MM.1S (cell line): Measurements from ENCODE around the gene NEK6.

ENCODE experiments used
- DNase-seq: peaks from one replicate; pipeline ENCODE4 v3.0.0-alpha.2; 2015
- H2AFZ ChIP-seq: fragments of 300-600 bp; sonication (generic); 2 replicates; pipeline ENCODE4 v1.6.0; 2016; ENCODE audit warnings: antibody characterized with exemption, low read length
- H3F3A ChIP-seq: fragments of 300-600 bp; sonication (generic); 2 replicates; pipeline ENCODE4 v1.6.1; 2016; ENCODE audit warnings: mild to moderate bottlenecking, antibody characterized with exemption, low read length, moderate library complexity, mixed read lengths; ENCODE audit not compliant: insufficient read depth
- H3K27ac ChIP-seq: fragments of 300-600 bp; sonication (generic); 2 replicates; pipeline ENCODE4 v1.5.1; 2016; ENCODE audit warnings: mild to moderate bottlenecking, low read length
- H3K27me3 ChIP-seq: fragments of 300-600 bp; sonication (generic); replicated peaks from 2 replicates; pipeline ENCODE4 v1.6.0; 2016; ENCODE audit warnings: low read length; ENCODE audit not compliant: insufficient read depth
- H3K36me3 ChIP-seq: fragments of 300-600 bp; sonication (generic); replicated peaks from 2 replicates; pipeline ENCODE4 v1.6.1; 2016; ENCODE audit warnings: mild to moderate bottlenecking, low read length, mixed read lengths; ENCODE audit not compliant: insufficient read depth
- H3K4me1 ChIP-seq: fragments of 300-600 bp; sonication (generic); 2 replicates; pipeline ENCODE4 v1.6.1; 2016; ENCODE audit warnings: low read length, mixed read lengths
- H3K4me2 ChIP-seq: fragments of 300-600 bp; sonication (generic); 2 replicates; pipeline ENCODE4 v1.6.0; 2016; ENCODE audit warnings: low read depth, low read length
- H3K4me3 ChIP-seq: fragments of 300-600 bp; sonication (generic); 2 replicates; pipeline ENCODE4 v1.5.1; 2016; ENCODE audit warnings: low read length, mixed read lengths
- H3K79me2 ChIP-seq: fragments of 300-600 bp; sonication (generic); 2 replicates; pipeline ENCODE4 v1.6.1; 2016; ENCODE audit warnings: mixed run types, low read length, mixed read lengths
- H3K9ac ChIP-seq: fragments of 300-600 bp; sonication (generic); 2 replicates; pipeline ENCODE4 v1.6.1; 2016; ENCODE audit warnings: low read length, mixed read lengths
- H3K9me2 ChIP-seq: fragments of 300-600 bp; sonication (generic); replicated peaks from 2 replicates; pipeline ENCODE4 v1.6.1; 2016; ENCODE audit warnings: mild to moderate bottlenecking, low read length, mixed read lengths; ENCODE audit not compliant: insufficient read depth
- H3K9me3 ChIP-seq: fragments of 300-600 bp; sonication (generic); replicated peaks from 2 replicates; pipeline ENCODE4 v1.6.1; 2016; ENCODE audit warnings: mild to moderate bottlenecking, low read length, mixed read lengths; ENCODE audit not compliant: insufficient read depth
- H4K20me1 ChIP-seq: fragments of 300-600 bp; sonication (generic); 2 replicates; pipeline ENCODE4 v1.6.1; 2016; ENCODE audit warnings: mild to moderate bottlenecking, low read length, moderate library complexity, mixed read lengths; ENCODE audit not compliant: insufficient read depth
- CTCF ChIP-seq: fragments of 300-600 bp; sonication (generic); IDR thresholded peaks from 2 replicates; pipeline ENCODE4 v1.5.1; 2016; ENCODE audit warnings: antibody characterized with exemption, low read length, mixed read lengths
- EZH2 ChIP-seq: fragments of 300-600 bp; sonication (generic); optimal IDR thresholded peaks from 2 replicates; pipeline ENCODE3; 2017; ENCODE audit warnings: low read depth, mild to moderate bottlenecking, antibody characterized with exemption, low read length, mixed read lengths
- EZH2phosphoT487 ChIP-seq: fragments of 300-600 bp; sonication (generic); IDR thresholded peaks from 2 replicates; pipeline ENCODE4 v1.6.1; 2018; ENCODE audit warnings: antibody characterized with exemption, low read length

The NEK6 gene

GRCh38 chr9:124354346-124355038 is 96.7 kb downstream of the NEK6 start:
- H3K79me2 ChIP-seq, result peaks cover 53% of the 10 kb centered on the region
- TF ChIP-seq EZH2phosphoT487 (no peak), CTCF (no peak), EZH2 (no peak)
- H3K9ac ChIP-seq, result no peak overlapping the region
- no peak overlapping the region for H3K27ac ChIP-seq
- H2AFZ ChIP-seq, result no peak overlapping the region
- H3K9me3 ChIP-seq, result no peaks in the 10 kb centered on the region
- no peaks in the 10 kb centered on the region for H3K4me1 ChIP-seq
- H3K9me2 ChIP-seq, result no peaks in the 10 kb centered on the region
- peaks cover 18% of the 10 kb centered on the region for H4K20me1 ChIP-seq
- H3K4me3 ChIP-seq, result no peak overlapping the region
- peaks cover 15% of the 10 kb centered on the region; the same call in 1 of the 2 replicates for H3K36me3 ChIP-seq
- no peak for DNase-seq
- no peaks in the 10 kb centered on the region for H3K27me3 ChIP-seq
- no peaks in the 10 kb centered on the region for H3F3A ChIP-seq
- no peak overlapping the region for H3K4me2 ChIP-seq

- Histone ChIP-seq H3F3A (no peaks in the 10 kb centered on the region), H3K36me3 (peaks cover 15% of the 10 kb centered on the region; the same call in 1 of the 2 replicates), H3K4me3 (no peak overlapping the region), H2AFZ (no peak overlapping the region), H3K4me2 (no peak overlapping the region), H3K4me1 (no peaks in the 10 kb centered on the region), H3K27ac (no peak overlapping the region), H3K9me3 (no peaks in the 10 kb centered on the region), H3K27me3 (no peaks in the 10 kb centered on the region), H3K9me2 (no peaks in the 10 kb centered on the region), H3K79me2 (peaks cover 61% of the 10 kb centered on the region), H4K20me1 (peaks cover 22% of the 10 kb centered on the region), H3K9ac (no peak overlapping the region)
- TF ChIP-seq CTCF, result no peak
- no peak for TF ChIP-seq EZH2phosphoT487
- no peak for TF ChIP-seq EZH2
- DNase-seq, result no peak
Observed at GRCh38 chr9:124355039-124355940, 97.5 kb downstream of the NEK6 start.

GRCh38 chr9:124355941-124356744 is 98.4 kb downstream of the NEK6 start:
- Histone ChIP-seq H3K4me1 (no peaks in the 10 kb centered on the region), H3K36me3 (peaks cover 15% of the 10 kb centered on the region; the same call in 1 of the 2 replicates), H3K9ac (no peak overlapping the region), H2AFZ (no peak overlapping the region), H3K4me2 (no peak overlapping the region), H3K9me3 (no peaks in the 10 kb centered on the region), H3K9me2 (no peaks in the 10 kb centered on the region), H3K27ac (no peak overlapping the region), H3F3A (no peaks in the 10 kb centered on the region), H4K20me1 (peaks cover 22% of the 10 kb centered on the region), H3K27me3 (no peaks in the 10 kb centered on the region), H3K4me3 (no peak overlapping the region), H3K79me2 (peaks cover 69% of the 10 kb centered on the region)
- no peak for DNase-seq
- TF ChIP-seq CTCF (no peak), EZH2 (no peak), EZH2phosphoT487 (no peak)
